HFFc6 (cell line): Measurements from ENCODE around the gene UQCC5. TPM values are rescaled to one million over a fixed set of nuclear protein-coding genes. Genes with fewer than 3 reads are reported as not detected.
A peak's percentile ranks its signal among the peaks of the same experiment; 100 is the strongest.

ENCODE experiments used
- DNase-seq: peaks from one replicate; pipeline ENCODE4 v3.0.0-alpha.2; 2018
- H3K27ac Mint-ChIP-seq: 2 replicates; pipeline ENCODE4 v1.8.0; 2020; ENCODE audit warnings: mild to moderate bottlenecking, mixed read lengths
- H3K27me3 Mint-ChIP-seq: 2 replicates; pipeline ENCODE4 v1.8.0; 2021; ENCODE audit warnings: mild to moderate bottlenecking, moderate library complexity, mixed read lengths; ENCODE audit not compliant: insufficient read depth
- H3K36me3 Mint-ChIP-seq: 2 replicates; pipeline ENCODE4 v1.8.0; 2021; ENCODE audit warnings: low read depth, mixed read lengths
- H3K4me1 Mint-ChIP-seq: 2 replicates; pipeline ENCODE4 v1.8.0; 2020; ENCODE audit warnings: low read depth, mixed read lengths
- H3K4me3 Mint-ChIP-seq: 2 replicates; pipeline ENCODE4 v1.8.0; 2020; ENCODE audit warnings: mild to moderate bottlenecking, moderate library complexity, mixed read lengths
- H3K9me3 Mint-ChIP-seq: 2 replicates; pipeline ENCODE4 v1.8.0; 2020; ENCODE audit warnings: mild to moderate bottlenecking, mixed read lengths
- total RNA-seq, 6 experiments: library from RNA; stranded (reverse); fragmentation: NEBNext Ultra II Directional; extraction: Animal tissue kit (Norgen Biotek cat#: 25700); gene quantifications; 2 replicates in 1 of 6; 3 replicates in 5 of 6; pipeline ENCODE4 v1.2.3, GENCODE V29; 2021
- TF ChIP-seq, protein P1 (sequence below): fragments of 200-600 bp; sonication (generic); IDR thresholded peaks from 2 replicates; pipeline ENCODE4 v1.5.0; 2021; ENCODE audit warnings: antibody characterized with exemption, mild to moderate bottlenecking

UQCC5 gene
- total RNA-seq, 6 experiments from 2014 or later = 22.2 to 38.4 (median 28.3) TPM

DNA sequence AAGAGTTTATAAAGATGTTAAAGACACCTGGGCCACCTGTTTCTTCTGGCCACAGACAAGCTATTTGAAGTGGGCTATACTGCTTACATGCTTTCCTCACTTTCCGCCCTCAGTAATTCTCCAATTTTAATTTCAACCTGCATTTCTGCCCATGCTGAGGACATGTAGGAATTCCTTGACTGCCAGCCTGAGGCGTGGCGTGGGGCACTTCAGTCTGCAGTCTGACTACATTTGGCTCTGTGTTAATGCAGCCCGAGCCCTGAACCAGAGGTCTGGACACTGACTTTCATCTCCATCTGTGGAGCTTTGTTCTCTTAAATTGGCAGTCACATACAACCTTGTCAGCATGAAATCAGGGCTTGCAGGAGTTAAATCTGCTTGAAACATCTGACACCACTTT lies 8.5 kb downstream of the UQCC5 start:
- H3K36me3 Mint-ChIP-seq = peaks cover 25% of the 10 kb centered on the region
- H3K9me3 Mint-ChIP-seq = no peaks in the 10 kb centered on the region
- H3K27ac Mint-ChIP-seq = peak overlapping the region; percentile 7; the same call in 1 of the 2 replicates
- no peak overlapping the region; the same call in 1 of the 2 replicates for H3K4me3 Mint-ChIP-seq
- H3K4me1 Mint-ChIP-seq = peaks cover 32% of the 10 kb centered on the region
- DNase-seq = no peak
- TF ChIP-seq, protein P1, sequence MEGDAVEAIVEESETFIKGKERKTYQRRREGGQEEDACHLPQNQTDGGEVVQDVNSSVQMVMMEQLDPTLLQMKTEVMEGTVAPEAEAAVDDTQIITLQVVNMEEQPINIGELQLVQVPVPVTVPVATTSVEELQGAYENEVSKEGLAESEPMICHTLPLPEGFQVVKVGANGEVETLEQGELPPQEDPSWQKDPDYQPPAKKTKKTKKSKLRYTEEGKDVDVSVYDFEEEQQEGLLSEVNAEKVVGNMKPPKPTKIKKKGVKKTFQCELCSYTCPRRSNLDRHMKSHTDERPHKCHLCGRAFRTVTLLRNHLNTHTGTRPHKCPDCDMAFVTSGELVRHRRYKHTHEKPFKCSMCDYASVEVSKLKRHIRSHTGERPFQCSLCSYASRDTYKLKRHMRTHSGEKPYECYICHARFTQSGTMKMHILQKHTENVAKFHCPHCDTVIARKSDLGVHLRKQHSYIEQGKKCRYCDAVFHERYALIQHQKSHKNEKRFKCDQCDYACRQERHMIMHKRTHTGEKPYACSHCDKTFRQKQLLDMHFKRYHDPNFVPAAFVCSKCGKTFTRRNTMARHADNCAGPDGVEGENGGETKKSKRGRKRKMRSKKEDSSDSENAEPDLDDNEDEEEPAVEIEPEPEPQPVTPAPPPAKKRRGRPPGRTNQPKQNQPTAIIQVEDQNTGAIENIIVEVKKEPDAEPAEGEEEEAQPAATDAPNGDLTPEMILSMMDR = no peak
- no peaks in the 10 kb centered on the region for H3K27me3 Mint-ChIP-seq

DNA sequence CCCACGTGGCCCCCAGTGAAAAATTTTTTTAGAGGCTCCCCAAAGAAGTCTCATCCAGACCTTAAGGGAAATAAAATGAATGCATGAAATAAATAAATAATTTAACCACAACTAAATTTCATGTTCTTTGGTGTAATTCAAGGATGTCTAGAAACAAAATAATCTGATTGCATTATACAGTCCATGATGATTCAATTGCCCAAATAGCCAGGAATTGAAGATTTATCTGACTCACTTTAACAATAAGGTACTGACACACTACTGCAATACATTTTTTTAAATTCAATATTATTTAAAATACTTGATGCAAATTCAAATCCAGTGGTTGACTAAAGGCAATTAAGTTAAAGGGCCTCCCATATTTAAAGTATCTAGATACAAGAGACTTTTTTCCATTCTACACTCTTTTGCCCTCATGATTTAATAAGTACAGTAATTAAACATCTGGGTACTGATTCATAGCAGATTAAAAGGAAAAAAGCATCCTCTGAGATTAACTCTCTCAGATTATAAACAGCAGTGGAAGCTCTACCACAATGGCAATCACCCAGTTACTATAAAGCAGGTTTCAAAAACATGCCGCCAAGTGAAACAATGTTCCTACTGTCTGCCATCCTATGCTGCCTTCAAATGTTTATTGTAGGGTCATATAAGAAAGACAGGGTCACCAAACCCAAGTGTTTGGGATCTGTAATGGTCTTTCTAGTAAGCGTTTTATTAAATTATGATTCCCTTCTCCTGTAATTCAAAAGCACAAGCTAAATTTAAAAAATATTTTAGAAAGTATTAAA lies 9.9 kb downstream of the UQCC5 start:
- peaks cover 16% of the 10 kb centered on the region; the same call in 1 of the 2 replicates for H3K36me3 Mint-ChIP-seq
- H3K9me3 Mint-ChIP-seq = no peaks in the 10 kb centered on the region
- no peaks in the 10 kb centered on the region; the same call in 1 of the 2 replicates for H3K27me3 Mint-ChIP-seq
- DNase-seq = no peak
- TF ChIP-seq, protein P1 = no peak
- no peak overlapping the region for H3K4me3 Mint-ChIP-seq
- H3K4me1 Mint-ChIP-seq = peaks cover 23% of the 10 kb centered on the region
- H3K27ac Mint-ChIP-seq = peak overlapping the region; percentile 49

DNA sequence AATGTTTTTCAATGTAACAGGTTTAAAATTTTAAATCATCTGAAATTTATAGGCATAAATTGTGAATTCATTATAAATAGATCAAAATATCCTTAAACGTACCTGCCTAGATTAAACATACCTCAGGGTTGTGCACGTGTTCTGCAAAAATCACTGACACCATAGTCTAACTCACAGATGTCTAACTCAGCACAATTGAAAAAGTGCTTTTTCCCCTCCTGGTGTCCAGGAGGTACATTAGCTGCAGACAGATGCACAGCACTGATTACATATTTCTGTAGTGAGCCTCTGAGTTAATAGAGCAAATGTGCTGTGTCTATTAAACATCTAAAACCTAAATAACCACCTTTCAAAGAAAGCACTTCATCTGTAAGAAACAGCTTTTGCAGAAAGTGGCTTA lies 10.7 kb downstream of the UQCC5 start:
- Mint-ChIP-seq H3K4me1 (peaks cover 29% of the 10 kb centered on the region), H3K4me3 (no peak overlapping the region), H3K27me3 (no peaks in the 10 kb centered on the region; the same call in 1 of the 2 replicates), H3K36me3 (peaks cover 8% of the 10 kb centered on the region; the same call in 1 of the 2 replicates), H3K9me3 (no peaks in the 10 kb centered on the region), H3K27ac (no peak overlapping the region)
- TF ChIP-seq, protein P1 = no peak
- DNase-seq = no peak

DNA sequence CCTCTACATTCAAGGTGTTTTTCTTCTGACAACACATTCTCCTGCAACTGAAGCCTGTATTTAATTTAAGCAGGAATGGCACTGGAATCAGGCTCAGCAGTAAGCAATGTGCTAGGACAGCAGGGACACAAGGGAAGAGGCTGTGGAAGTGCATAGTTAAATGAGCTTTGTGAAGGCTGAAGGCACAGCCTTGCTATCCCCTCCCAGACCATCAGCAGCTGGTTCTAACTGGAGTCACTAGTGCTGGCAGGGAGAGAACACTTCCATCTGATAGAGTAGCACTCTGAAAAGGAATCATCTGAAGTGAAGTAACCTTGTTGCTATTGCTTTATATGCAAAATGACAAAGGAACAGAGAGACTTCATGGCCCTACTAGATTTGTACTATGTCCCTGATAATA lies 14.7 kb downstream of the UQCC5 start:
- no peaks in the 10 kb centered on the region; the same call in 1 of the 2 replicates for H3K27me3 Mint-ChIP-seq
- TF ChIP-seq, protein P1 = no peak
- H3K4me1 Mint-ChIP-seq = peaks cover 25% of the 10 kb centered on the region
- no peaks in the 10 kb centered on the region for H3K9me3 Mint-ChIP-seq
- H3K36me3 Mint-ChIP-seq = peaks cover 16% of the 10 kb centered on the region
- no peak overlapping the region for H3K4me3 Mint-ChIP-seq
- no peak overlapping the region; the same call in 1 of the 2 replicates for H3K27ac Mint-ChIP-seq
- DNase-seq = no peak

DNA sequence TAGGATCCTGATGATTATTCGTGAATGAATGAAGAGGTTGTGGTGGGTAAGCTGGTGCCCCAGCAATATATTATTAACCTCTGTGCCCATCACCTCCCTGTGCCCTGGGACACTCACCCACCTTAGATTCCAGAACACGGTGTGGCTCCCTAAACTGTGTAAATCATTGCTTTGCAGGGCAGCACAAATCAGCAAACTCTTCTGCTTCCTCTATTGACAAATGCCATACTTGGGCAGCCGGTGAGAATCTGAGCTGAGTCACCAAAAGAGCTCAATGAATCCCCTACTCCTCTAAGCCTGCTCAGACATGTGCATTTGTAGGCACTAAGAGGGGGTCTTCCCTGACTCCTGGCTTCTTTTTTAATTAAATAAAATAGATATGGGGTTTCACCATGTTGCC lies 15.7 kb downstream of the UQCC5 start:
- Mint-ChIP-seq H3K4me3 (no peak overlapping the region), H3K36me3 (peaks cover 14% of the 10 kb centered on the region), H3K27ac (0 out of 2 replicates have a peak overlapping the region, but pooled peaks have one; percentile 16), H3K9me3 (no peaks in the 10 kb centered on the region), H3K4me1 (peaks cover 26% of the 10 kb centered on the region), H3K27me3 (no peaks in the 10 kb centered on the region; the same call in 1 of the 2 replicates)
- no peak for DNase-seq
- TF ChIP-seq, protein P1 = no peak
